GM11168 (cell line): ENCODE results near the gene ARHGAP8.

Experiments
- in situ Hi-C: fragments of 300-500 bp; cut with MboI; formaldehyde crosslinking; loops from one replicate; pipeline ENCODE4 v1.12.0; 2022; ENCODE audit warnings: low sequenced_read_pairs; ENCODE audit not compliant: unreplicated experiment

The ARHGAP8 gene

DNA sequence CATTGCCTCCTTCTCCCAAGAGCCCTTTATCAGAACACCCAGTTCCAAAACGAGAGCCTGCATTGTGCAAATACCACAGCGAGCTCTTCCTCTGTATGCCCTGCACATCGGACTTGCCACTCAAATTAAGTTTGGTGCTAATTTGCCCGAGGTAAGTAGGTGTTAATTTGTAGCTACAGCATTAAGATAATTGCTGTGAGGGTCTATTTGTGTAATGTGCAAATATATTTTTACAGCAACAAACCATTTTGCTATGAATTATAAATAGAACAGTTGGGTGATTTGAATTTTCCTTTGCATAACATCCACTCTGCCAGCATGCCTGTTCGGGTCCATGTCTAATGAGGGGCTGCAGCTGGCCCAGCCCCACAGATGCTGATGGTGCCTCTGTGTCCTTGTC is 8.1 kb downstream of the ARHGAP8 start:
- in situ Hi-C loops: no loop called here

DNA sequence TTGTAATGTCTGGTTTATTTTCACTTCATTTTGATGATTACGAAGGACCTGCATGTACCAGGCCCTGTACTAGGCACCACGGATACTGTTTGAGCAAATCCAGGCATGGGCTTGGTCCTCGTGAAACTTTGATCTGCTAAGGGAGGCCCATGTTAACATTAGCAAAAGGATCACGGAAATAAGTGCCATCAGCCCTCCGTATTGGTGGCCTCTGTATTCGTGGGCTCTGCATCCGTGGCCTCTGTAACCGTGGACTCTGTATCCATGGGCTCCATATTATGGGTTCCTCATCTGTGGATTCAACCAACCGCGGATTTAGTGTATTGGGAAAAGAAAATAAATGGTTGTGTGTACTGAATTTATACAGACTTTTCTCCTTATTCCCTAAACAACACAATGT is 8.7 kb downstream of the ARHGAP8 start:
- in situ Hi-C loops: no loop called here

DNA sequence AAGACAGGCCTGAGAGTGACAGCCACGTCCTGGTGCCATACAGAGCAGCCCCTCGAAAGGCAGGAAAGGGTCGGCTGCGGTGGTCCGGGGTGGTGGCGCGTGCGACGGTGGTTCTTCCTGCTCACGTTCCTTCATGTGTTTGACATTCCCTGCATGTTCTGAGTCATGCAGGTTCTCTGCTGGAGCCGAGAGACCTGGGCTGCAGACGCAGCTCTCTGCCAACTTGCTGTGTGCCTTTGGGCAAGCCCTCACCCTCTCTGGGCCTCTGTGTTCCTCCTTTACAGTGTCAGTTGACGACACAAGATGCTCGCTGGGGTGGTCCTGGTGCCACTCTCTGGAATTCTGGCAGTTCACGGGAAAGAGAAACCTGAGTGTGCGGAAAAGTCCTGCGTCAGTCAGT is 12.0 kb downstream of the ARHGAP8 start:
- in situ Hi-C loops: no loop called here

DNA sequence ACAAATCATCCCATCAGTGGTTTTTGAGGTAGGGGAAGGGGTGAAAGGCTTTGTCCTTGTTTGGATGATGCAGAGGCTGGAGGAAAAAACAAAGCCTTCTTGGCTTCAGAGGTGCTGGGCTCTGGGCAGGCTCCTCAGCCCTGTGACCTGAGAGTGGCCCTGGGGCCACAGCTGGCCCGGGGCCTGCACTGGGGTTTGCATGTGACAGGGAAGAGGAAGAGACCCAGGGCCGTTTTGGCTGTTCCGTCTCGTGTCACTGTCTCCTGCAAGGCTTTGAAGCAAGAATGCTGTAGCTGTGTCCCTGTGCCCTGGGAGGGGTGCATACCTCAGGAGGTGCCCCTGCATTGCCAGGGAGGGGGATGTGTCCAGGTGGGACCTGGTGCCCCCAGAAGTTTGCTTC is 12.6 kb downstream of the ARHGAP8 start:
- in situ Hi-C loops: no loop called here

DNA sequence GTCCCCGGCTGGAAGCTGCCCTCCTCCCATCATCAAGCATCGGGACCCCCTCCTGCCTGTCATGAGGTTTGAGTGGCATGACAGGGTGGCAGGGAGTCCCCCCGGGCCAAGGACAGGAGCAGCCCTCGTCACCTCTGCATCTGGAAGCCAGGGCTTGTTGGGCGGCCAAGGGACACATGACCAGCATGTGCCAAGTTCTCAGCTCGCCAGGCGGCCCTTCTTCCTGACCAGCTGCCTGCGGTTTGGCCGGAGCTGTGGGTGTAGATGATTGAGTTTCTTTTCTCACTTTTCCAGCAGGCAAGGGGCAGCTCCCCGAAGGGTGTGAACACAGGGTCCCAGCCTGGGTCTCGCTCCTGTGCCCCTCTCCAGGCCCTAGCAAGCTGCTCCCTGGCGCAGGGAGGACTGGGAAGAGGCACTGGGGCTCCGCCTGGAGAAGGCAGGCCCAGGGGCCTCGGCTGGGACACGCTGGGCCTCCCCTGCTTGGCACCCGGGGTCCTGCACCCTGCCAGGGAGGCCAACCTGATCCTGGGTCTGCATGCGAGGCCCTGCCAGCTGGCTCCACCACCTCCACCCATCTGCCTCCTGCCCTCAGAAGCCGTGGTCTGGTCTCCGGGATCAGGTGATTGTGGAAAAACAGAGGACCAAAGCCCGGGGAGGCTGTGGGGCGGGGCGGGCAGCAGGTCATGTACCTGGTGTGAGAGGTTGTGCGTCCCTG is 13.4 kb downstream of the ARHGAP8 start:
- in situ Hi-C loops: no loop called here

DNA sequence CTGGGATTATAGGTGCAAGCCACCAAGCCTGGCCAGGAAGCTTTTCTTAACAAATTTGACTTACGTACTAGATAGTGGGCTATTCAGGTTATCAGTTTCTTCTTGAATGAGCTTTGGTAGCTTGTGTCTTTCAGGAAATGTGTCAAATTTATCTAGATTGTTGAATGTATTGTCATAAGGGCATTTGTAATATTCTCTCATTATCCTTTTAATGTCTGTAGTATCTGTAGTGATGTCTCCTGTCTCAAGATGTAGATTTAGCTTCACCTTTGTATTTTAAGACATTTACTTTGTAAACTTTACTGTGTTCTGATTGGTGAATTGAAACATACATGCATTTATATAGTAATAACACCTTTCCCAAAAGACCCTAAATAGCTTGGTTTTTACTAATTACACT is 20.7 kb downstream of the ARHGAP8 start:
- in situ Hi-C loops: no loop called here

DNA sequence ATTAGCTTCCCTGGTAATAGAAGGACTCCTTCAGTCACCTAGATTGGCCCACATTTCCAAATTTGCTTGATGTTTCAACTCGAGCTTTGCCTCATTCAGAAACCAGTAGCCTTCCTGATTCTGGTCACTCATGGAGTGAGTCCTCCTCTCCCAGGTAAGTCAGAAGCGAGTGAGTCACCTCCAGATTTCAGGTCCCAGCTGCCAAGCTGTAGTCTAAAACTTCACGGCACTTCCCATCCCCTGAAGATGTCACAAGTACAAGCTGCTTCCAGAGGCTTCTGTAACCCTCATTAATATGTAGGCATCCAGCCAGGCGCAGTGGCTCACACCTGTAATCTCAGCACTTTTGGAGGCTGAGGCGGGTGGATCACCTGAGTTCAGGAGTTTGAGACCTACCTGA is 23.5 kb downstream of the ARHGAP8 start:
- in situ Hi-C loops: no loop called here

DNA sequence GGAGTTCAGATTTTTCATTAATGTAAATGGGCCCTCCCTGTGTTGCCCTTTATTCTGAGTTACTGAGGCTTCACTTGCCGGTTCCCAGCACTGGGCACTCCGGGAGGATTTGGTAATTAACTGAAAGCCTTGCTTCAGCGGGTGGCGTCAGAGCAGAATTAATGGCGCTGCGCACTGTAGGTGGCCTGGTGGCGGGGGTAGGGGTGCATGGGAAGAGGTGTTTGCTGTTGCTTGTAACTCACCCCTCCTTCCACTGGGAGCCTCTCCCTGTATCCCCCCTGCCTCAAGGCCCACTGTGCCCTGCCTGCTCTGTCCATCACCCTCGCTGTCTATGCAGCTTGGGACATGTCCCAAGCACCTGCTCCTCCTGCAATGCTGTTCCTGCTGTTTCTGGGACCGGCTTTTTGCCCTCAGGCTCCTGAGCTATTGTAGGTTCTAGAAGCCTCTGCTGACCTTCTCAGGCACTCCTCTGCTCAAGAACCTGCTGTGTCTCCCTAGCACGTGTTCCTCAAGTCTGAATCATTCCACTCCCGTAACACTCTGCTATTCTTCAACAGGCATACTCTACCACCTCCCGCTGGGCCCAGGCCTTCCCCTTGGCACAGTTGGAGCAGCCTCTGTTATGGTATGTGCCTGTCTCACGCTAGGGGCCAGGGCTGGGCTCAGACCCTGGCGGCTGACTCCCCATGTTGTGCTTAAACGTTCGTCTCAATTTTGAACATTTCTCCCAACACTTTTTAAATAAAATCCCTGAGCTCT is 24.4 kb downstream of the ARHGAP8 start:
- in situ Hi-C loops: no loop called here

DNA sequence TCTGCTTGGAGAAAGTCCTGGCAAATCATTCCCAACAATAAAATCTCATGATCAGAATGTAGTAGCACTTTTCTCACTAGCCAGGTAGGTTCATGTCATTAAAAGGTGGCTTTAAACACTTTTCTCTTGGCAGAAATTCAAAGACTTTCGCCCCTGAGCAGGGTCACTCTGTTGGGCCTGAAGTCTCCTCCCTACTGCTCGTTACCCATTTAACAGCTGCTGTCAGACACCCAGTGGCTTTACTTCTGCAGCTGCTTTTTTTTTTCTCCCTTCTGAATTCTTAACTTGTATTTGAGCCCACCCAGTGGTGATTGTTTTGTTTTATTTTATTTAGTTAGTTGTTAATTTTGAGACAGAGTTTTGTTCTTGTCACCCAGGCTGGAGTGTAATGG is 25.0 kb downstream of the ARHGAP8 start:
- in situ Hi-C loops: no loop called here

DNA sequence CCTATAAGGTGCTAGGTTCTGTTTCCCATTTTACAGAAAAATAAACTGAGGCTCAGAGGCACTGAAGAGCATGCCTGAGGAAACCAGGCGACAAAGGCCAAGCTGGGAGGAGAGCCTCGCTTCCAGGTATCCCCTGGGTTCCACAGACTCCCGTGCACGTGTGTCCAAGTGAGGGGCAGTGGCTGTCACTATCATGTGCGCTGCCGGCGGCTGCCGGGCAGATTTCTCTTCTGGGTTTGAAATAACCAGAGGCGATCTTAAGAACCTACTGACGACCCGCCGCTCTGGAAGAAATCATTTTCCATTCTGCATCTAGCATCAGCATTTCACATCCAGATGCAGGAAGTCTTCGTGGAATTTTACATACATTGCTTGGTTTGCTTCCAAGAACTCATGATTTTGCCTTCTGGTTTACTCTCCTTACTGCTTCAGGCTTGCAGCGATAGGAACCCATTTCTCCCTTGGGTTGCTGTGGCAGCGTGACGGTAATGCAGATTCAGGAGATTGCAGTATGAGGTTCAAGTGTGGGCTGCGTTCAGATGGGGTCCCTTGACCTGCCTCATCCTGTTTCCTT is 28.6 kb downstream of the ARHGAP8 start:
- in situ Hi-C loops: no loop called here

DNA sequence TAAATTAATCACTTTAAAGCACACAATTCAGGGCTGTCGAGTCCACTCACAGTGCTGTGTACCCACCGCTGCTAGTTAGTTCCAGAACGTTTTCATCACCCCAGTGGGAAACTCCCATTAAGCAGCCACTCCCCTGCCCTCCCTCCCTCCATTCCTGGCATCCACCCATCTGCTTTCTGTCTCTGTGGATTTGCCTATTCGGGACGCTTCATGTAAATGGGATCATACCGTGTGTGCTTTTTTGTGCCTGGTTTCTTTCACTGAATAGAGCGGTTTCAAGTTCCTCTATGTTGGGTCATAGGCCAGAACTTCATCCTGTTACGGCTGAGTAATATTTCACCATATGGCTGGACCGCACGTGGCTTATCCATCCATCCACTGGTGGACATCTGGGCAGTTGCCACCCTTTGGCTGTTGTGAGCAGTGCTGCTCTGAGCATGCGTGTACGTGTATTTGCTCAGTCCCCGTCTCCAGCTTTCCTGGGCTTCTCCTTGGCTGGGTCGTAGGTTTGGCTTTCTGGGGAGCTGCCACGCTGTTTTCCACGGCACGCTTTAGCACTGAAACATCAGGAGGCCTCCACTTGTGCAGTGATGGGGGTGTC is 30.1 kb downstream of the ARHGAP8 start:
- in situ Hi-C loops: no loop called here

DNA sequence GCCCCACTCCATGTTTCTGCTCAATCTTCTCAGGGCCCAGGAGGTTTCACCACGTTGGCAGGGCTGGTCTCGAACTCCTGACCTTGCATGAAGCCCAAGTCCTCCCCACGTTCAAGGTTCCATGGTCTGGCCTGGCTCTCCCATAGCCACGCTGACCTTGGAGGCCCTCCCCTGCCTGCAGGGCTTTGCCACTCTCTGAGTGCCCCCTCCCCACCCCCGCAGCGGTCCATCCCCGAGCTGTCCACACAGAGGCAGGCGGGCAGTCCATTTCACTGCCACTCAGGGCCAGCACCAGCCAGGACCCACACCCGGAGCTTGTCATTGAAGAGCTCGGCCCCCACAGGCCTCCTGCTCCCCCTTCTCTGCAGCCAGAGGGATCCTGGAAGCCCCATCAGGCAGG is 30.7 kb downstream of the ARHGAP8 start:
- in situ Hi-C loops: no loop called here

DNA sequence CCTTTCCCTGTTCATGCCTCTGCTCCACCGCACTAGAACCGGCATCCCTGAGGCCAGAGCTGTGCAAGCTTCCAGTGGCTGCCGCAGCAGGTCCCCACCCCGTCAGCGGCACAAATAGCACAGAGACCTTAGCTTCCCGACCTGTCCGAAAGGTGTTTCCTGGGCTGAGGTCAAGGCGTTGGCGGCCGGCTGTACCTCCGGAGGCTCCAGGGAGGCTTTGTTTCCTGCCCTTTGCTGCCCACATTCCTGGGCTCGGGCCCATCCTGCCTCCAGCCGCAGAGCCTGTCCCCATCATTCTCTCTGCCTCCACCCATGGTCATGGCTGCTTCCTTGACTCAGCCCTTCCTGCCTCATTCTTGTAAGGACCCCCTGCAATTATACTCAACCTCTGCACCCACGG is 31.2 kb downstream of the ARHGAP8 start:
- in situ Hi-C loops: no loop called here

DNA sequence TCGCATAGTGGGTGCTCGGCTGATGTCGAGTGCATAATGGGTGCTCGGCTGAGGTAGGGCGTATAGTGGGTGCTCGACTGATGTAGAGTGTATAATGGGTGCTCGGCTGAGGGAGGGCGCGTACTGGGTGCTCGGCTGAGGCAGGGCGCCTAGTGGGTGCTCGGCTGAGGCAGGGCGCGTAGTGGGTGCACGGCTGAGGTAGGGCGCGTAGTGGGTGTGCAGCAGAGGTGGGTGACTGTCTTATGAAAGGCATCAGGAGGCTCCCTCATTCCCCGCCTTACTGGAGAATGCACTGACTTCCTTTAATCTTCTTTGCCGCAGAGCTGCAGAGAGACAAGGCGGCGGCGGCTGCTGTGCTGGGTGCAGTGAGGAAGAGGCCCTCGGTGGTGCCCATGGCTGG is 33.8 kb downstream of the ARHGAP8 start:
- in situ Hi-C loops: no loop called here

DNA sequence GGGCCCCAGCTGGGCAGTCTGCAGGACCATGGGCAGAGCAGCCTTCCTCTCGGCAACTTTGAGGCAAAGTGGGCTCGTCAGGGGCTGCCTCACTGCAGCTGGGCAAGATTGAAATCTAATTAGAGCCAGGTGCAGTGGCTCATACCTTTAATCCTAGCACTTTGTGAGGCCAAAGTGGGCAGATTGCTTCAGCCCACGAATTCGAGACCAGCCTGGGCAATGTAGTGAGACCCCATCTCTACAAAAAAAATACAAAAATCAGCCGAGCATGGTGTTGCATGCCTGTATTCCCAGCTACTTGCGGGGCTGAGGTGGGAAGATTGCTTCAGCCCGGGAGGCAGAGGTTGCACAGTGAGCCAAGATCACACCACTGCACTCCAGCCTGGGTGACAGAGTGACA is 34.2 kb downstream of the ARHGAP8 start:
- in situ Hi-C loops: no loop called here

DNA sequence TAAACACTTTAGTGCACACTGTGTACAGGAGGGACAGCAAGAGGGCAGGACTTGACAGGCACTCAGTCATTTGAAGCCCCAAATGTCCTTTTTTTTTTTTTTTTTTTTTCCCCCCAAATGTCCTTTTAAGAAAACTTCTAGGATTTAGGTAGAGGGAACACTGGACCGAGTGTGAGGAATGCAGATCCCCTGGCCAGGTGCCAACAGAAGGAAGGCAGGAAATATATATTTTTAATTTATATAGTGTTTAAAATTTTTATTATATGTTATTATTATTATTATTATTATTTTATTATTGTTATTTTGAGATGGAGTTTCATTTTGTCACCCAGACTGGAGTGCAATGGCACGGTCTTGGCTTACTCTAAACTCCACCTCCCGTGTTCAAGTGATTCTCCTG is 35.5 kb downstream of the ARHGAP8 start:
- in situ Hi-C loops: no loop called here

DNA sequence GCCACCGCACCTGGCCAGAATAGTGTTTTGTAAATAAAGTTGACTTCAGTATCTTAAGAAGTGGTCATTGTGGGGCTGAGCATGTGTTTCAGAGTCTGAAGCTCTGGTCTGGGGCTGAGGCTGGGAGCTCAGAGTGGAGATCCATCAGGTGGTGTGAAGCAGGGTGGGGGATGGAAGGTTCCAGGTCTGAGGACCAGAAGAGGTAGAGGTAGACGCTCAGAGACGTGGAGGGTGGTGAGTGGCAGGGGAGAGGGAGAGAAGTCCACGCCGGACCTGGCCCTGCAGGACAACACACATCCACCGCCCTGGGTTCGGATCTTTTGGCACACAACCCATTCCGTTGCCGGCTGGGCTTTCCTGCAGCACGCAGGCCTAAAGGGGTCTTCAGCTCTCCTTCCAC is 40.7 kb downstream of the ARHGAP8 start:
- in situ Hi-C loops: no loop called here

DNA sequence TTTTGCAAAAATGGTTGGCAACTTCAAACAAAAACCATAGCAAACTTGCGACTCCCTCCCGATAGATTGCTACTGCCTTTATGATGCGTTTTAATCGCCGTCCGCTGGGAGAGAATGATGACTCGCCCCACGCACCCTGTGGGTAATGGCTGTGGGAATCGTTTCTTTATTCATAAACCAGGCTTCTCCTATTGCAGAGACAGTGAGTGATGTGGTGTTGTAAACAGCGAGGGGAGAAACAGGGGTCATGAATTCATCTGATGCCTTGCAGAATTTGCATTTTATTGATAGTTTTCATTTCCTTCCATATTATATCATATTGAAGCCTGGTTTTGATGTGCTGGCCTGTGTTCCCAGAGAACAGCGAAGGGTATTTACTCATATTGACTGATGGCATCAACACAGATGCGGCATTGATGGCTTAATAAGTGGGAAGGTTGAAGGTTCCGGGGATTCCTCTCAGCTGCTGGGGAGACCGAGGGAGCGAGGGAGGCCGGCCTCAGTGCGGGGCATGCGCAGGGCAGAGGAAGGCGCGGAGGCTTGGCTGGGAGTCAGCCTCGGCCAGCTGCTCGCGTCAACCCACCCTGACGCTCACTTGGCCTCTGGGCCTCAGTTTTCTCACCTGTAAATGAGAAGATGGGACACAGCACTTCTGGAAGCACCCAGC is 41.3 kb downstream of the ARHGAP8 start:
- in situ Hi-C loops: no loop called here

DNA sequence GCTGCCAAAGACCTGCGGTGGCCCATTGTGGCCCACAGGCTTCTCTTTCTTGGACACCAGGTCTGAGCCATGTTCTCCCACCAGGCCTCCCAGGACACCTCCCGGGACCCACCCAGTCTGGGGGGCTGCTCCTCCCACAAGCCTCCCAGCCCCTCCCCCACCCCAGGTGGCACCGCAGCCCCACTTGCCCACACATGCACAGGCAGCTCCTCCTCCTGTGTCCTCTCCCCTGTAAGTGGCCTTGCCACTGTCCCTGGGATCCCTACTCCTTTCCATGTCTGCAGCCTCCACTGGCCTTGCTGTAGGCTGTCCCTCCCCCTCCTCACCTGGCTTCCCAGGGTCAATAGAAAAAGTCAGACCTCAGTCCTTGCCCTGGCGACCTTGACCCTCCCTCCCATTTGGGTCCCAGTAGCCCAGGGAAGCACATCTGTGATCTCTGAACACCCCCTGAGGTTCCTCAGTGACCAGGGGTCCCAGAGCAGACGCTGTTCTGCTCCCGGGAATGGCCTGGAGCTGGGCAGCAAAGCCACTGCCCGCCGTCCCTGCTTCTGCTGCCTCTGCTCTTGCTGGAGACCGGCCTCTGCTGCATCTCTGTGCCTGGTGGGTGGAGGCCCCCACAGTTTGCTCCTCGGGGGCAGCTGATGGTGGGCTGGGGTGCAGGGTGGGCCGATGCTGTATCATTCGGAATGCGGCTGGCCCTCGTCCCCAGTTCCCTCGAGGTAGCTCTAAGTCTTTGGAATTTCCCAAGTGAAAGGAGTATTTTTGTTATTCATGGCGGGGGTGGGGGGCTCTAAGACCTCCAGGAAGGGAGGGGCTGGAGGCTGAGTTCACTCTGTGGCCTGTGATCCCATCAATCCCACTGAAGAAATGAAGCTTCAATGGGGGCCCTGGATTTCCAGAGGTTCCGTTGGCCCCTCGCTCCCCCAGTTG is 43.6 kb downstream of the ARHGAP8 start:
- in situ Hi-C loops: no loop called here
